Activated CD8-positive, alpha-beta memory T cell treated with anti-CD3 and anti-CD28 coated beads, Interleukin-2, amount 50 U/mL, for 1 hour (primary cell): ENCODE measurements around the gene FTCDNL1.

Experiments used
- DNase-seq: peaks from one replicate; pipeline ENCODE4 v3.0.0-alpha.2; 2020; ENCODE audit errors: extremely low read depth

The FTCDNL1 gene

DNA sequence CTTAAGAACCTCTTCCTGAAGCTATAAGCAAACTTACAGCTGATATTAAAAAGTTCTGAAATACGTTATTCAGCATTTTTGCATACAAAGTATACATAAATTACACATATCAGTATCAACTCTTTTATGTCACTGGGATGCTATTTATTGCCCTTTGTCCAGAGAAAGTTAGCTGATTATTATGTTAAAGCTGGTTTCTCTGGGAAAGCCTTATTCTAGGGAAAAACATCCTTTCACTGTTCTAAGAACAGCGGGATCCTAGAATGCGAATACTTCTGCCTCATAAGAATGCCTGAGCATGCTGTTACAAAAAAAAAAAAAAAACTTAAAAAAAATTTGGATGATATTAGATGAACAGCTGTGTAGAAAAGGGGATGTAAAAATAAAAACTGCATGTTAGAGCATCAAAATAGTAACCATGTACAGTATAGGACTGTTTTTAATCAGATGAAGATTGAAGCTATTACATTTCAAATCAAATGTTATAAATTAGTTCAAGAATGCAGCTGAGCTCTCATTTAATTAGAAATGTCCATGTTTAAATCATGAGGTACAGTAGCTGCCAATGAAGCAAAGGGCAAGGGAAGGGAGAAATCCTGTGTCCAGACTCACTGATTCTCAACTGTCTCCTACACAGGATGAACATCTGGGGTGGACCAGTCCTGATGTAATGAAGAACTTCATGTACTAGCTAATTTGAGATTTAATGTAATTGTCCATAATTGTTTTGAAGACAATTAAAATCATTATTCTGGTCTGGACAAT is 8.2 kb downstream of the FTCDNL1 start:
- no peak for DNase-seq

- DNase-seq = no peak
Observed at GRCh38 chr2:199841409-199841808, 9.6 kb downstream of the FTCDNL1 start.

GRCh38 chr2:199838399-199838798 is 12.6 kb downstream of the FTCDNL1 start:
- DNase-seq = no peak

- DNase-seq = no peak
Observed at GRCh38 chr2:199836943-199837342, 14.0 kb downstream of the FTCDNL1 start.

GRCh38 chr2:199833525-199833924 is 17.5 kb downstream of the FTCDNL1 start:
- no peak for DNase-seq

- DNase-seq = no peak
Observed at GRCh38 chr2:199830531-199830930, 20.5 kb downstream of the FTCDNL1 start.

- DNase-seq = no peak
Observed at GRCh38 chr2:199829628-199830027, 21.4 kb downstream of the FTCDNL1 start.

- DNase-seq = no peak
Observed at GRCh38 chr2:199819746-199820145, 31.2 kb downstream of the FTCDNL1 start.

- no peak for DNase-seq
Observed at GRCh38 chr2:199818754-199819153, 32.2 kb downstream of the FTCDNL1 start.

- DNase-seq = no peak
Observed at GRCh38 chr2:199818026-199818425, 33.0 kb downstream of the FTCDNL1 start.

- no peak for DNase-seq
Observed at GRCh38 chr2:199814817-199815211, 36.2 kb downstream of the FTCDNL1 start.

DNA sequence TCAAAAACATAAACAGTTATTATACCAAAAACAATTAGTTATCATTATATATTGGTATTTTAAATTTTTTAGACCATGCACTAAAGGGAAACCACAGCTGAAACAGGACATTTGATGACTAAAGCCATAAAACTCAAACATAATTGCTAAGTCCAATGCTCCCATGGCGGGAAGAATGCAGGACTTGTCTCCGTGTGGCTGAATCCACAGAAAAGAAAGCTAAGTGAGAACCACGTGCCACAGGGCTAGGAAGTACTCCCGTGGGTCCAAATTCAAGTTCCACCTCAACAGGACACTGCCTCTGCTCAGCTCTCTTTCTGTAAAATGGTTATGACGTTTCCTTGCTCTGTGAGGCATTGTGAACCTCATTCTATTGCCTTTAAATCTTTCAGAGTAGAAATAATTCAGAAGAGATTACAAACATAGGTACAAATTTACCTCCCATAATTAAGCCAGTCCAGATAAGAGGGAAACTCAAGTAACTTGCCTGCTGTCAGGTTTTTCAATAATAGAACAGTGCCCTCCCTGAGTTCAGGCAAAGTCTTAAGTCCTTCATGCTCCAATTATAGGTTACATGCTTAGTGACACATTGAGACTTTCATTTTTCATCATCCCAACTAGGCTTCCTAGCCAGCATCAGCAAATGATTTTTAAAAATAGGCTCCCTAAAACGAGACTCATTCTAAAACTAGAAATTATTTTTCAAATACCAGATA is 36.7 kb downstream of the FTCDNL1 start:
- no peak for DNase-seq

- DNase-seq = no peak
Observed at GRCh38 chr2:199812493-199812892, 38.5 kb downstream of the FTCDNL1 start.

DNA sequence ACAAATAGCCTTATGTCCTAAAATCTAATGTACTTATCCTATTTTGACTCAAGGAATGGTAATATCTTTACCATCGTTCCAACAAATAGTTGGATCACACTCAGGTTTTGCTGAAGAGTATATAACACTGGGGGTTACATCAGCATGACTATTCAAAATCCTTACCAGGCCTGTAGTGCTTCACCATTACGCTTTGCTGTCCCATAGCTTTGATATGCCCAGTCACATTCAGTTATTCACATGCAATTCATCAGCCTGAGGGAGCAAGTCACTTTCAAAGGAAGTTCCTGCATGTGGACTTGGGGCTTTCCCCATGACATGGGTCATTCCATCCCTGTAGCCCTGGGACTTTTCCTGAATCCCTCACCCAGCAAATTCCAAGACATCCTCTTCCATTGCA is 39.6 kb downstream of the FTCDNL1 start:
- no peak for DNase-seq

DNA sequence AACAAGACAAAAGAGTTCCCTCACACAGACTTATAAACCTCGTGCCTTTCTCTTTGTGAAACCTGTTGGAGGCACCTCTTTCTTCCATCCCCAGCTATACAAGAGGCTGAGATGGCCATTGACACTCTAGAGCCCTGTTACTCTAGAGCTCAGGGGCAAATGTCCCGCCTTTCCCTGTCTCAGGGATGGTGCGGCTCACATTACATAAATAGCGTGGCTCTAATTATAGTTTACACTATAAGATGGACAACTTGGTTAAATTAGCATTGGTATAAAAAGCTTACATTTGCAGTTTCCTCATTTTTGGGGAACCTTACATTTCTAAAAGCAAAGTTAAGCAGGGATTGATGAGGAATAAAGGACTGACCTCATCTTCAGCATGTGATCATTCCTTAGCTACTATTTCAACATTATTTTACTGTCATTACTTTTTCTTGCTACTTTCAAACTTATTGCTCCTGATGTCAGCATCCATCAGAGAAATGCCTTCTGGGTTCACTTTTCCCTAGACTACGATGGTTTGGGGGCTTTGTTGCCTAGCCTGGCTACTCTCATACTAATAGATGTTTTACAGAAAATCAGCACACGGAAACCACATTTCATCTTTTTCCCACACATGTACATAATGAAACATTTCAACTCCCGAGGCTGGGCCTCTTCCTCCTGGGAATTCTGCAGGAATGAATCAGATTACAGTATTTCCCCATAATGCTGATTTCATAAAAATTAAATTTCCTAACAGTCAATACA is 40.4 kb downstream of the FTCDNL1 start:
- DNase-seq = no peak

DNA sequence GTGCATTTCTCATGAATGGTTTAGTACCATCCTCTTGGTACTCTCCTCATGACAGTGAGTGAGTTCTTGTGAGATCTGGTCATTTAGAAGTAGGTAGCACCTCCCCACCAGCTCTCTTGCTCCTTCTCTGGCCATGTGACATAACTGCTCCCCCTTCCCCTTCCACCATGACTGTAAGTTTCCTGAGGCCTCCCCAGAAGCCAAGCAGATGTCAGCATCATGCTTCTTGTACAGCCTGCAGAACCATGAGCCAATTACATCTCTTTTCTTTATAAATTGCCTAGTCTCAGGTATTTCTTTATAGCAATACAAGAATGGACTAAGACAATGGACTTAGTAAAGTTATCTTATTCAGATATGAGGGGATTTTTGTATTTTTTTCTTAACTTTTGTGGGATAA is 43.0 kb downstream of the FTCDNL1 start:
- no peak for DNase-seq

DNA sequence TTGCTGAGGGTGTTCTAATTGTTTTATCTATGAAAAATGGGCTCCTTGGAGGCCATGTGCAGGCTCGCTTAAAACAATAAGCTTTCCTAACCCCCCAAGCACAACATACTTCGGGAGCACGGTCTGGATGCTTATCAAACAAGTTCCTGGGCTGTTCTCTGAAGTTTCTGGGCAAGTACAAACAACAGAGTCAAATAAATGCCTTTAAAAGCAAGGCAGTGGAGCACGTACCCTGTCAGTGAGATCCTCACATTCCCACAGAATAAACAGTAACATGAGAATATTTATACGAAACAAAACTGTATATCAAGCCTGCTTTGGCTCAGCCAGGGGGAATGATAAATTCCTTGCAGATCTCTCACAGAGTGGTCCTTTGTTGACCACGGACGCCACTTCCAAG is 44.8 kb downstream of the FTCDNL1 start:
- DNase-seq = no peak

GRCh38 chr2:199804831-199805230 is 46.2 kb downstream of the FTCDNL1 start:
- no peak for DNase-seq

DNA sequence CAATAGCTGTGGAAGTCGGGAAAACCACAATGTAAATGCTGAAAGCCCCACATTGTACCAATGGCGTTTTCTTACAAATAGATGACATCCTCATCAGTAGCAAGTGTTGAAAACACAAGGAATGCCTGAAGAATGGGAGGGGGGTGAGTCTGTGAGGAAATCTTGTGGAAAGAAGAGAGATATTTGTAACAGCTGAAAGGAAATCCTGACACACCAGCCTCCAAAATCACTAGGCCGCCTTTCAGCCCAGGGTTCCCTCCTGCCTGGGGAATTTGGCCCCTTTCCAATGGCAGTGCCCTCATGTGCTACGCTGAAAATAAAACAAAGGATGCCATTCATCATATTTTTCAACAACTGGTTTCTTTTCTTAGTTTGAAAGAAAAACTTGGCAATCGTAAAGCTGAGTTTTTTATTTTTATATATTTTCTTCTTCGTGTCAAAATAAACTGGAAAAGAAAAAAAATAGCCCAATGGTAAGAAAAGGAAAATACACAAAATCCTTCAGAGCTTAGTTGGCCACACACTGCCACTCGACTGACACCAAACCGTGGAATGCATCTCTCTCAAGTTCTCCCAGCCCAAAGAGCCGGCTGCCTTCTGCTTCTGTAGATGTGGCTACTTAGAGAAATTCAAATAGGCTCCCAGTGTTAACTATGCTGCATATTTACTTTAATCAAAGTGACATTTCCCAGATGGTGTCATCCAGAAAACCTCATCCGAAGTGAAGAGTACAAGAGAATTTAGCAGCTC is 52.0 kb downstream of the FTCDNL1 start:
- DNase-seq = no peak

GRCh38 chr2:199797431-199798403 is 53.3 kb downstream of the FTCDNL1 start:
- DNase-seq = no peak

- no peak for DNase-seq
Observed at GRCh38 chr2:199792381-199792780, 58.6 kb downstream of the FTCDNL1 start.
